ENCODE measurements around the gene PEDS1. TPM values are rescaled to one million over a fixed set of nuclear protein-coding genes. Genes with fewer than 3 reads are reported as not detected.
A peak's percentile ranks its signal among the peaks of the same experiment; 100 is the strongest.

Gene PEDS1
- total and polyA plus RNA-seq, 10 of the 15 experiments (the other 5 are each of a cell fraction or from before 2014, with no cell fraction given): 1.7 to 25.6 (median 16.8) TPM

DNA sequence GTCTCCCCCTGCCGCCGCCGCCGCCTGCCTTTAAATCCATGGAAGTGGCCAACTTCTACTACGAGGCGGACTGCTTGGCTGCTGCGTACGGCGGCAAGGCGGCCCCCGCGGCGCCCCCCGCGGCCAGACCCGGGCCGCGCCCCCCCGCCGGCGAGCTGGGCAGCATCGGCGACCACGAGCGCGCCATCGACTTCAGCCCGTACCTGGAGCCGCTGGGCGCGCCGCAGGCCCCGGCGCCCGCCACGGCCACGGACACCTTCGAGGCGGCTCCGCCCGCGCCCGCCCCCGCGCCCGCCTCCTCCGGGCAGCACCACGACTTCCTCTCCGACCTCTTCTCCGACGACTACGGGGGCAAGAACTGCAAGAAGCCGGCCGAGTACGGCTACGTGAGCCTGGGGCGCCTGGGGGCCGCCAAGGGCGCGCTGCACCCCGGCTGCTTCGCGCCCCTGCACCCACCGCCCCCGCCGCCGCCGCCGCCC is 37.6 kb upstream of the PEDS1 start:
- ATAC-seq (peak; percentile 29), FAIRE-seq (no peak), DNase-seq (ENCODE audit: low read depth, low spot score) (no peak)
- Histone ChIP-seq H3K9ac (ENCODE audit: control insufficient read depth, insufficient read depth, low read length) (peak overlapping the region; percentile 78), H3K9me3 (replicated peaks; ENCODE audit: control insufficient read depth, insufficient read depth, low read length) (no peaks in the 10 kb centered on the region), H3K27ac (ENCODE audit: control insufficient read depth, insufficient read depth) (peak overlapping the region; percentile 65), H3K4me2 (ENCODE audit: control insufficient read depth, insufficient read depth) (peak overlapping the region; percentile 75; the same call in 1 of the 2 replicates), H4K20me1 (ENCODE audit: control insufficient read depth, insufficient read depth) (no peaks in the 10 kb centered on the region), H3K27me3 (replicated peaks in 1 of 2; ENCODE audit: control insufficient read depth in 2 of 2, insufficient read depth in 2 of 2, low read length in 1 of 2) (no peaks in the 10 kb centered on the region), H3K4me3 (peak overlapping the region; percentile 88), H2AFZ (ENCODE audit: control insufficient read depth, low read depth, low read length) (peak overlapping the region; percentile 73), H3K36me3 (ENCODE audit: control insufficient read depth in 2 of 2, insufficient read depth in 2 of 2, low read length in 1 of 2) (no peaks in the 10 kb centered on the region), H3K79me2 (ENCODE audit: control insufficient read depth, insufficient read depth, low read length) (peaks cover 12% of the 10 kb centered on the region), H3K4me1 (ENCODE audit: control insufficient read depth, insufficient read depth, low read length) (peaks cover 7% of the 10 kb centered on the region)
- WGBS (ENCODE audit: insufficient coverage, insufficient replicate concordance, low lambda C conversion rate, missing lambda C conversion rate): 0% methylated on average over 26 of the region's 69 CpGs
- RAD21 ChIA-PET (ENCODE audit: unreplicated experiment): interaction anchor here (1.0 to 1.2 kb wide), 2 partner anchors 271 to 273 kb away, joined by 3 read pairs; no protein-coding TSS in a partner anchor
- no peak for TF ChIP-seq ZNF274 (IDR thresholded peaks at IDR 0.05; ENCODE audit: insufficient read depth, insufficient read length)
- no peak for TF ChIP-seq WRNIP1 (IDR thresholded peaks at IDR 0.05; ENCODE audit: borderline replicate concordance, low read depth, low read length)
- TF ChIP-seq GATAD2B (conservative IDR thresholded peaks at IDR 0.05; ENCODE audit: low read depth): no peak
- TF ChIP-seq CHD4 (IDR thresholded peaks at IDR 0.05): no peak
- TF ChIP-seq MTA2 (IDR thresholded peaks at IDR 0.05; ENCODE audit: low read depth): no peak
- no peak for TF ChIP-seq PML (IDR thresholded peaks at IDR 0.05; ENCODE audit: low read length)
- TF ChIP-seq EGR1 (IDR thresholded peaks at IDR 0.05; ENCODE audit: borderline replicate concordance in 1 of 2, low read depth in 2 of 2, low read length in 2 of 2): peak in 1 of 2 experiments; percentile 90; a peak in 2 of 3 replicates
- TF ChIP-seq SMC3 (IDR thresholded peaks at IDR 0.05; ENCODE audit: borderline replicate concordance, low read length): no peak
- CTCF ChIA-PET: interaction anchor here (0.9 to 10.8 kb wide), 5 partner anchors 10 to 356 kb away, joined by 3 to 157 read pairs (median 4); no protein-coding TSS in a partner anchor
- intact Hi-C loops (cut with micrococcal nuclease; ENCODE audit: unreplicated experiment) (loop anchor here (2.0 kb wide), 2 partner anchors 94 to 148 kb away; no protein-coding TSS in a partner anchor), in situ Hi-C loops (cut with MboI) (no loop called here)
- SMC1A ChIA-PET (ENCODE audit: uncharacterized antibody, unreplicated experiment): interaction anchor here (6.7 kb wide), 1 partner anchor 273 kb away, joined by 60 read pairs; no protein-coding TSS in a partner anchor
- POLR2A ChIA-PET: interaction anchor here (0.5 kb wide), 1 partner anchor 256 kb away, joined by 5 read pairs; no protein-coding TSS in a partner anchor
- BruUV-seq (replicated peaks): no TSS peak

All from GM12878 (cell line).